K562 (cell line): ENCODE measurements around the gene CTDSPL2. TPM values are rescaled to one million over a fixed set of nuclear protein-coding genes. Genes with fewer than 3 reads are reported as not detected.

ENCODE experiments used
- ATAC-seq: fragments of 200-7000 bp; cut with Tn5 transposase; 3 replicates; pipeline ENCODE4 v1.9.1; 2020; ENCODE audit warnings: moderate library complexity
- BruUV-seq: library from RNA; stranded (reverse); fragments of 400-500 nt; replicated peaks from 2 replicates; lab custom pipeline; 2021; lab: Mats Ljungman, UMichigan
- CTCF ChIA-PET: fragments of 300-600 bp; formaldehyde crosslinking; extraction: SDS; loops from one replicate; lab custom pipeline; 2021; ENCODE audit warnings: low intra/inter-chr PET ratio; lab: Yijun Ruan, JAX
- POLR2A ChIA-PET: fragments of 300-600, 350-650 bp; sonication (Branson Sonifier 250); formaldehyde crosslinking; extraction: SDS; loops from one replicate; lab custom pipeline; 2021; ENCODE audit warnings: antibody characterized with exemption, inconsistent platforms; lab: Yijun Ruan, JAX
- DNase-seq, 4 experiments: peaks; one replicate each; pipeline versions ENCODE4 v3.0.0 to v3.0.0-alpha.2; 2011 to 2018; ENCODE audit warnings: low spot score in 3 of 4, mixed read lengths in 3 of 4; ENCODE audit errors: extremely low read depth in 1 of 4
- FAIRE-seq: peaks from 2 replicates; lab custom pipeline; 2011; peaks lifted over from hg19 to GRCh38; lab: Jason Lieb, UNC
- H2AFZ ChIP-seq: 2 replicates; pipeline ENCODE4 v1.6.0; 2011; ENCODE audit warnings: low read depth, low read length, control low read depth, inconsistent platforms
- H3K27ac ChIP-seq: fragments of 200-600 bp; 3 replicates; pipeline ENCODE4 v1.8.0; 2011; ENCODE audit warnings: low read depth, mild to moderate bottlenecking, control low read depth, inconsistent platforms, low read length, moderate library complexity, mixed read lengths; ENCODE audit errors: extremely low read depth
- H3K27me3 ChIP-seq, 2 experiments: fragments of 300-600 bp in 1 of 2; 2 replicates in 1 of 2; 3 replicates in 1 of 2; pipeline versions ENCODE4 v1.6.0 to v1.8.0; 2011; ENCODE audit warnings: inconsistent platforms in 2 of 2, low read length in 2 of 2, mild to moderate bottlenecking in 1 of 2, mixed read lengths in 1 of 2, moderate library complexity in 1 of 2; ENCODE audit not compliant: control insufficient read depth in 2 of 2, insufficient read depth in 2 of 2
- H3K36me3 ChIP-seq: fragments of 300-600 bp; 3 replicates; pipeline ENCODE4 v1.8.0; 2011; ENCODE audit warnings: mild to moderate bottlenecking, low read length, inconsistent platforms; ENCODE audit not compliant: control insufficient read depth, insufficient read depth
- H3K4me1 ChIP-seq, 2 experiments: fragments of 200-600 bp in 1 of 2; replicated peaks in 1 of 2; 2 replicates in 1 of 2; 3 replicates in 1 of 2; pipeline versions ENCODE4 v1.5.1 to v1.8.0; 2011; ENCODE audit warnings: inconsistent platforms in 2 of 2, low read length in 2 of 2, mild to moderate bottlenecking in 1 of 2, mixed read lengths in 1 of 2, moderate library complexity in 1 of 2; ENCODE audit not compliant: control insufficient read depth in 2 of 2, insufficient read depth in 2 of 2
- H3K4me2 ChIP-seq: 2 replicates; pipeline ENCODE4 v1.6.1; 2011; ENCODE audit warnings: low read length, control low read depth, inconsistent platforms, mixed read lengths; ENCODE audit not compliant: insufficient read depth
- H3K4me3 ChIP-seq: fragments of 200-600 bp; sonication (generic), shearing (Covaris generic); 2 replicates; pipeline ENCODE4 v1.5.1; 2016; ENCODE audit warnings: control low read depth, inconsistent platforms
- H3K79me2 ChIP-seq: fragments of 200-600 bp; 3 replicates; pipeline ENCODE4 v1.8.0; 2011; ENCODE audit warnings: low read length, inconsistent platforms; ENCODE audit not compliant: control insufficient read depth, insufficient read depth
- H3K9ac ChIP-seq, 2 experiments: 2 replicates each; pipeline versions ENCODE4 v1.6.0 to v1.6.1; 2011; ENCODE audit warnings: low read depth in 2 of 2, low read length in 2 of 2, control low read depth in 1 of 2, inconsistent platforms in 1 of 2, mild to moderate bottlenecking in 1 of 2, mixed read lengths in 1 of 2; ENCODE audit not compliant: insufficient read depth in 1 of 2
- H3K9me1 ChIP-seq: one replicate; pipeline ENCODE4 v1.6.0; 2011; ENCODE audit warnings: inconsistent platforms, mild to moderate bottlenecking, low read length, moderate library complexity; ENCODE audit not compliant: control insufficient read depth, insufficient read depth
- H3K9me3 ChIP-seq: replicated peaks from 2 replicates; pipeline ENCODE4 v1.5.1; 2011; ENCODE audit warnings: low read depth, low read length, inconsistent platforms; ENCODE audit not compliant: control insufficient read depth, insufficient read depth
- H4K20me1 ChIP-seq: replicated peaks from 2 replicates; pipeline ENCODE4 v1.6.1; 2011; ENCODE audit warnings: low read length, inconsistent platforms, mixed read lengths; ENCODE audit not compliant: control insufficient read depth, insufficient read depth
- CHD2 ChIP-seq: IDR thresholded peaks from 2 replicates; pipeline ENCODE4 v1.6.1; 2011; ENCODE audit warnings: low read depth, low read length
- GABPA ChIP-seq: fragments of 200-800 bp; sonication (Bioruptor generic); conservative IDR thresholded peaks from 2 replicates; pipeline ENCODE4 v1.6.1; 2016; ENCODE audit warnings: low read depth, missing genetic modification characterization, missing compliant biosample characterization
- HNRNPK ChIP-seq: fragments of 200-400 bp; formaldehyde crosslinking; IDR thresholded peaks from one replicate; pipeline ENCODE4 v1.6.1; 2018; ENCODE audit warnings: mild to moderate bottlenecking, low read depth, low read length; ENCODE audit not compliant: poor library complexity, severe bottlenecking
- ILK ChIP-seq: fragments of 450-650 bp; IDR thresholded peaks from 2 replicates; pipeline ENCODE4 v1.6.1; 2016; ENCODE audit warnings: missing genetic modification characterization, low read depth, mild to moderate bottlenecking, missing compliant biosample characterization, moderate library complexity, borderline replicate concordance
- MIER1 ChIP-seq: fragments of 450-650 bp; IDR thresholded peaks from 2 replicates; pipeline ENCODE4 v1.6.1; 2016; ENCODE audit warnings: antibody characterized with exemption, mild to moderate bottlenecking, low read depth
- NEUROD1 ChIP-seq: fragments of 150-350 bp; IDR thresholded peaks from 2 replicates; pipeline ENCODE4 v1.6.1; 2014; ENCODE audit warnings: borderline replicate concordance, low read length, low read depth; ENCODE audit not compliant: partially characterized antibody
- NFXL1 ChIP-seq: fragments of 450-650 bp; formaldehyde crosslinking; IDR thresholded peaks from 2 replicates; pipeline ENCODE4 v1.4.0; 2021; ENCODE audit warnings: mild to moderate bottlenecking
- RBM22 ChIP-seq: fragments of 200-400 bp; formaldehyde crosslinking; IDR thresholded peaks from 2 replicates; pipeline ENCODE4 v1.6.1; 2018; ENCODE audit warnings: low read length, low read depth; ENCODE audit not compliant: poor library complexity, severe bottlenecking
- SREBF1 ChIP-seq: fragments of 150-350 bp; IDR thresholded peaks from 2 replicates; pipeline ENCODE4 v1.6.1; 2014; ENCODE audit warnings: antibody characterized with exemption, low read depth, low read length, borderline replicate concordance
- ZC3H4 ChIP-seq: sonication (generic); formaldehyde crosslinking; IDR thresholded peaks from 2 replicates; pipeline ENCODE4 v1.9.0; 2021; ENCODE audit warnings: missing genetic modification reagents, borderline replicate concordance
- ZNF253 ChIP-seq: fragments of 250-450 bp; sonication (Bioruptor Pico); conservative IDR thresholded peaks from 2 replicates; pipeline ENCODE4 v1.6.1; 2021; ENCODE audit warnings: mild to moderate bottlenecking
- ZNF398 ChIP-seq: fragments of 250-450 bp; sonication (Bioruptor Pico); IDR thresholded peaks from 2 replicates; pipeline ENCODE4 v1.8.0; 2021; ENCODE audit warnings: moderate library complexity, mild to moderate bottlenecking, inconsistent platforms
- WGBS: fragments of 100-300 bp; shearing (Covaris generic); methylation state at CpG from one replicate; pipeline ENCODE4 v1.1.6; 2016; ENCODE audit warnings: low coverage, mixed read lengths; ENCODE audit not compliant: insufficient coverage; ENCODE audit errors: missing lambda C conversion rate; 5-methylcytosine and 5-hydroxymethylcytosine counted together
- in situ Hi-C: fragments of 300-500 bp; cut with MboI; formaldehyde crosslinking; loops from 4 replicates; pipeline ENCODE4 v1.15.0; 2018; ENCODE audit warnings: inconsistent platforms, mixed read lengths
- intact Hi-C: fragments of 100-400 bp; cut with micrococcal nuclease; formaldehyde crosslinking; loops from 2 replicates; pipeline ENCODE4 v1.14.2; 2022
- polyA plus RNA-seq, 8 experiments: library from polyadenylated mRNA; depleted of rRNA in 4 of 8; stranded (reverse) in 5 of 8; unstranded in 3 of 8; fragments of >200 nt; fragmentation: Nextera tagmentation in 2 of 8; fragmentation: Illumina TruSeq in 1 of 8; extraction: Ambion mirVana in 2 of 8; extraction: Trizol in 1 of 8; gene quantifications; 2 replicates each; pipeline versions ENCODE4 v1.2.1 to v1.2.3, GENCODE V29; 2011 to 2014; ENCODE audit warnings: inconsistent platforms in 1 of 8, missing spikeins in 1 of 8
- total RNA-seq, 7 experiments: library from RNA; depleted of rRNA in 6 of 7; stranded (reverse); fragments of >200 nt in 6 of 7; fragmentation: Illumina TruSeq in 2 of 7; extraction: Trizol in 2 of 7; gene quantifications; 2 replicates each; pipeline versions ENCODE4 v1.2.1 to v1.2.3, GENCODE V29; 2011 to 2021; ENCODE audit warnings: low replicate concordance in 1 of 7
- TF ChIP-seq, protein P1 (sequence below): fragments of 450-650 bp; IDR thresholded peaks from 2 replicates; pipeline ENCODE4 v1.6.1; 2016; ENCODE audit warnings: antibody characterized with exemption

CTDSPL2 gene
- total and polyA plus RNA-seq, 9 of the 15 experiments (the other 6 are each of a cell fraction or from before 2014, with no cell fraction given) = 16.8 to 79.0 (median 53.1) TPM

DNA sequence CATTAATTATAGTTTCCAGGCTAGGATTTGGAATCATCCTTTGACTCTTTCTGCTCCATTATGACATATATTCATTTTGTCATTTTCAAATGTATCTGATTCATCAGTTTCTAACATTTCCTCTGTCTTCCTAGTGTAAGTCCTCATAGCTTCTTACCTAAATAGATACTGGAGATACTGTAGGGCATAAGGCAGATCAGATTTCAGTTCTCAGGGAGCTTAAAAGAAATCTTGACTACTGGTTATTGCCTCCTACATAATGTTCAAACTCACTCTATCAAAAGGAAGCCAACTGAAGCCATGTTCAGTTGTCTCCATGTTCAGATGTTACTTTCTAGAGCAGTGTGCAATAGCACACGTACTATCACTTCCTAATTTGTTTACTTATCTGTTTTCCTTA is 29.6 kb upstream of the CTDSPL2 start:
- no peaks in the 10 kb centered on the region for H4K20me1 ChIP-seq
- TF ChIP-seq MIER1 (no peak), ILK (tag) (no peak), ZC3H4 (CRISPR knock-in tag) (no peak)
- TF ChIP-seq, all 486 proteins: peak for 0
- WGBS = 52% methylated on average over 1 of the region's 1 CpG
- Histone ChIP-seq H3K9me3 (no peaks in the 10 kb centered on the region), H3K27ac (no peak overlapping the region), H3K4me1 (no peaks in the 10 kb centered on the region), H3K4me2 (no peak overlapping the region), H3K4me3 (no peak overlapping the region), H3K27me3 (no peaks in the 10 kb centered on the region), H2AFZ (no peak overlapping the region), H3K9me1 (no peaks in the 10 kb centered on the region), H3K9ac (no peak overlapping the region), H3K79me2 (no peaks in the 10 kb centered on the region), H3K36me3 (no peaks in the 10 kb centered on the region; the same call in 2 of the 3 replicates)
- CTCF ChIA-PET = no interaction called here
- in situ Hi-C loops (no loop called here), intact Hi-C loops (no loop called here)
- no TSS peak for BruUV-seq
- POLR2A ChIA-PET = interaction anchor here (0.6 to 1.5 kb wide), 4 partner anchors 10 to 101 kb away, joined by 3 to 10 read pairs (median 5); partner anchors contain the start of gene CTDSPL2
- DNase-seq = no peak
- FAIRE-seq = no peak
- no peak for ATAC-seq

DNA sequence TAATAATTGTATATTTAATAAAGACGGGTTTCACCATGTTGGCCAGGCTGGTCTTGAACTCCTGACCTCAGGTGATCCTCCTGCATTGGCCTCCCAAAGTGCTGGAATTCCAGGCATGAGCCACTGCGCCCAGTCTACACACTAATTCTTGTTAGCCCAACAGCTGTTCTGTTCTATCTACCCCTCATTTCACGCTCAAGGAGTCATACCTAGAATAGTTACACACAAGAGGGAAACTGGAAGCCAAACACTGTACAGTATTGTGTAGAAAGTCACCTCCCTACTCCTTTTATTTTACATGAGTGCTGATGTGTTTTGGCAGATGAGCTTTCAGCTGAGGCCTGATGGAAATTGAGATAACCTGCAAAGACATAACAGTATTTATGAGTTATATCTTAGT is 13.4 kb upstream of the CTDSPL2 start:
- H2AFZ ChIP-seq = no peak overlapping the region
- no peaks in the 10 kb centered on the region; a peak in 1 of 5 replicates for H3K4me1 ChIP-seq
- H4K20me1 ChIP-seq = no peaks in the 10 kb centered on the region
- ATAC-seq = no peak
- intact Hi-C loops (no loop called here), in situ Hi-C loops (no loop called here)
- no peak overlapping the region for H3K4me3 ChIP-seq
- no TSS peak for BruUV-seq
- no peaks in the 10 kb centered on the region for H3K27me3 ChIP-seq
- no peaks in the 10 kb centered on the region for H3K79me2 ChIP-seq
- CTCF ChIA-PET = no interaction called here
- no peak overlapping the region for H3K9ac ChIP-seq
- H3K9me3 ChIP-seq = no peaks in the 10 kb centered on the region
- POLR2A ChIA-PET = interaction anchor here (0.9 to 1.2 kb wide), 2 partner anchors 14 to 15 kb away, joined by 3 read pairs; partner anchors contain the start of gene CTDSPL2
- FAIRE-seq = no peak
- WGBS = 84% methylated on average over 3 of the region's 3 CpGs
- DNase-seq = no peak
- no peak overlapping the region for H3K27ac ChIP-seq
- H3K36me3 ChIP-seq = no peaks in the 10 kb centered on the region; the same call in 2 of the 3 replicates
- H3K4me2 ChIP-seq = no peak overlapping the region
- no peaks in the 10 kb centered on the region for H3K9me1 ChIP-seq
- TF ChIP-seq GABPA (tag) = no peak
- TF ChIP-seq RBM22 = no peak
- TF ChIP-seq, protein P1, sequence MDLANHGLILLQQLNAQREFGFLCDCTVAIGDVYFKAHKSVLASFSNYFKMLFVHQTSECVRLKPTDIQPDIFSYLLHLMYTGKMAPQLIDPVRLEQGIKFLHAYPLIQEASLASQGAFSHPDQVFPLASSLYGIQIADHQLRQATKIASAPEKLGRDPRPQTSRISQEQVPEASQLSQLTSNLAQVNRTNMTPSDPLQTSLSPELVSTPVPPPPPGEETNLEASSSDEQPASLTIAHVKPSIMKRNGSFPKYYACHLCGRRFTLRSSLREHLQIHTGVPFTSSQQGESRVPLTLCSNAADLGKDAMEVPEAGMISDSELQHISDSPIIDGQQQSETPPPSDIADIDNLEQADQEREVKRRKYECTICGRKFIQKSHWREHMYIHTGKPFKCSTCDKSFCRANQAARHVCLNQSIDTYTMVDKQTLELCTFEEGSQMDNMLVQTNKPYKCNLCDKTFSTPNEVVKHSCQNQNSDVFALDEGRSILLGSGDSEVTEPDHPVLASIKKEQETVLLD = no peak
- TF ChIP-seq ZNF253 (CRISPR knock-in tag) = no peak
- no peak for TF ChIP-seq HNRNPK
- no peak for TF ChIP-seq CHD2
- TF ChIP-seq NFXL1 (CRISPR knock-in tag) = no peak
- no peak for TF ChIP-seq SREBF1
- TF ChIP-seq ZNF398 (CRISPR knock-in tag) = no peak
- TF ChIP-seq NEUROD1 = no peak
